DMS153 treated with DMSO at 0.1 percent for 48 hours (cell line): ENCODE results near the gene CADM1.

Experiments used
- DNase-seq: peaks from one replicate; lab custom pipeline; 2025; ENCODE audit not compliant: unreplicated experiment; lab: John Stamatoyannopoulos, UW

Gene CADM1

GRCh38 chr11:115504276-115505158 lies at the start of gene CADM1:
Gene CADM1 (minus strand): TSS chr11:115504415.
- peak; percentile 98 for DNase-seq

- DNase-seq = no peak
These were observed 48.7 kb upstream of the CADM1 start for GRCh38 chr11:115552773-115553438.

DNA sequence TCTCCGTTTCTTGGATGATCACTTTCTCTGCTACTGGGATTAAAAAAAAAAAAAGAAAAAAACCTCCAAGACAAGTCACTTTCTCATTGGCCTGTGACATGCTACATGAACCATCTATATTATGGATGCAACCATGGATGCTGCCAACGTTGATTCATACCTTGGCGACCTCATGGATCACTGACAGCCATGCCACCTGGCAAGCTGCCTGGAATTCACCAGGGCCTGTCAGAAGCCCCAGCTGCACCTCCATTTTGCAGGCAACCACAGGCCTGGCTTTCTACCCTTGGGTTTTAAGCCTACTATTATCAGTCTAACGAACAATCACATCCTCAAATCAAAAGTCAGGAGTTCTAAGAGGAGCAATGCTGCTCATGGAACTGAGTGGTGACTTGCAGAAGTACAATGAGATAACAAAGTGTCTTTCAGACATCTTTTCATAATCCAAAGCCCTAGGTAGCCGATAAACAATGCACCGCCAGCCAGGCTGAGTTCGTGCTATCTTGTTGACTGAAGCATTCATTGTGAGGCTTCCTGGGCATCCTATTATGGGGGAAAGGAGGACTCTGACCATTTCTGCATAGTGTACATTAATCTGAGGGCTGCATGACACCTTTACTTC lies 48.0 kb upstream of the CADM1 start:
- DNase-seq = peak; percentile 17

GRCh38 chr11:115550291-115551059 lies 46.3 kb upstream of the CADM1 start:
- DNase-seq = no peak

DNA sequence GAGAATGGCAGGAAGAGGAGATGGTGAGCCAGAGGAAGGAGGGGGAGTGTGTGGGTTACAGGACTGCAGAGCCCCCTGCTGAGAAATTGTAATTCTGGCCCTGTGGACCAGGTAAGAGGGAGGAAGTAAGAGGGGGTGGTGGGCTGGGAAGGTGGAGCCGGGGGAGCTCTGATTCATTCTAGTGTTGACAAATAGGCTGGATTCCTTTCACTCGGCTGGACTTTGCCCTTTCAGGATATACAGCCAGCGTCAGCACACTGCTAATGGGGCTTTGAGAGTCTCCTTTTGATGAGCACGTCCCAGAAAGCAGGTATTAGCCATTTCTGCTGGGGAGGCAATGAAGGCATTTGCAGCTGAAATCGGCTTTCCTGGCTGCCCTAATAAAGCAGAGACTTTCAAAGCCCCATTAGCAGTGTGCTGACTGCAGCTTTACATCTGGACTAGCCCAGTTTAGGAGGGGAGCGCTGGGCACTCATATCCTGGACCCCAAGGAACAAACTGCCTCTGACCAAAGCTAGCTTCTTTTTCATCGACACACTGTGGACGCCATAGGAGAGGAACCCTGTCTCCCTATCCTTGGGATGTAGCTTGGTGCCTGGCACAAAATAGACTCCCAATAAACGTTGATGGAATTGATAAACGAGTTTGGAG lies 44.8 kb upstream of the CADM1 start:
- peak; percentile 56 for DNase-seq

DNA sequence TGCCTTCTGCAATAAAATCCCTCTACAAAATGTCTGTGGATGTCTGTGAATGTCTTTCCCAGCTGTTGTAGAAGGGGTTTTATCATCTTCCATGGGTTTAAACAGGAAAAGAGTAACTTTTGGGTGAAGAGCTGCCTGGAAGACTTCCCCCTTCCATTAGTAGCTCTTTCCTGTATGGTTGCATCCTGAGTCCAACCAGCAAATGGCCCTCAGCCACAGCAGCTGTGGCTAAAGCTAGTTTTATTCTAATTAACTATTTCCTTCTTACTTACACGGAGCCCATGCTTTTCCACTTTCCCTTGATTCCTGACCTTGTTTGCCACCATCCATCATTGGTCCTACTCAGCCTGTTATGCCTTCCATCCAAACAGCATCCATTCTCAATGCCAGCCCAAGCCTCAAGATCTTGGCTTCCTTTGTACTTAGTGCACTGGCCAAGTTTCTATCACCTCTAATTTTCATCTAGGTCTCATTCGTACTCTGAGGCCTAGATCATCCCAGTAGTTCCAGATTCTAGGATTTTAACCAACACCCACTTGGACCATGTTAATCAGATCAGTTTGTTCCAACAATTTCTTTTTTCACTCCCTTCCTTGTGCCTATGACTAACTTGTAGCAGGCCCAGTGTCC lies 41.5 kb upstream of the CADM1 start:
- DNase-seq = no peak

GRCh38 chr11:115544422-115544948 lies 40.3 kb upstream of the CADM1 start:
- no peak for DNase-seq

GRCh38 chr11:115541518-115541917 lies 37.3 kb upstream of the CADM1 start:
- DNase-seq = no peak

DNA sequence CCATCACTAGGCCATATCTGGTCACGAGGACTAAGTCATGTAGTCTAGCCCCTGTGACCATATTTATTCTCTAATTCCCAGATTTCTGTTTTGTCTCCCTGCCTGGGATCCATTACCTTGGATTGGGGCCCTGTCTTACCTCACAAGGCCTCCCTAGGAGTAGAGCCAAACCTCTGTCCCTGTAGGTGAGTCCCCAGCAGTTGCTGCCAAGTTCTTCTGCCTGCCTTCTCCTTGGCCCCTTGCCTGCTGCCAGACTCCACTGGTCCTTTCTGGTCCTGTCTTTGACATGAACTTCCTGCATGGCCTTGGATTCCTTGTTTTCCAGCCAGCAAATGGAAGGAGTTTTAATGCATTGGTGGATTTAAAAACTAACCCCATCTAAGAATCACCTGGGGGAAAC lies 35.6 kb upstream of the CADM1 start:
- DNase-seq = no peak

GRCh38 chr11:115535781-115536180 lies 31.6 kb upstream of the CADM1 start:
- no peak for DNase-seq

DNA sequence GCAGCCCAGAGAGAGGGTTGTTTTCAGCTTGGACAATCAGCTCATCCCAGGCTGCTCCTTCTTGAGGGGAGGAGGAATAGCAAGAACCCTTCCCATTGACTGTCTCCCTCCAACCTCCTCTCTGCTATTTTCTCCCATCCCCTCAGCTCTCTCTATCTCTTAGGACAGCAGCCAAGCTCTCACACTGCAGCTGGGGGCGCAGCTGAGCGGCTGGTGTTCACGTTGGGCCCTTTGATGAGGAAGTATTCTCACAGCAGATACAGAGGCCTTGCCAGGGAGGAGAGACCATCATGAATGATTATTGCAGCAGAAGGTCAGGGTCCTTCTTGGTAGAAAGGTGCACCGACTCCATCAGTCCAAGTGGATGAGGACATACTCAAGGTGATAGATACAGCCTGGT lies 26.5 kb upstream of the CADM1 start:
- no peak for DNase-seq

DNA sequence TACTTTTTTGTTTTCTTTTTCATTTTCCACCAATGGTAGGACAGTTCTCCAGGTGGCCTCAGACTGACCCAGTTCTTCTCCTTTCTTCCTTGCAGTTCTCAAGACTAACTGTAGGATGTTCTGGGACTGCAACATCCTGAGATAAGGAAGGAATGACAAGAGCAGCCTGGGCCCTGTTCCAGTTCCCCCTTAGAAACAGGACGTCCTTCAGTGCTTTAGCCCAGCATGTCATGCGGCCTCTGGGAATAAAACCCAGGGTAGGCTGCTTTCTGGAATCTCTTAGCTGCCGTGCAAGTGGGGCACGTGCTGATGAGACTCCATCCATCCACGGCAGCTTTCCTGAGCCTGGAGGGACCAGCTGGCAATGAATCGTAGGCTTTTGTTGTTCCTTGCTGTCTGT lies 24.0 kb upstream of the CADM1 start:
- no peak for DNase-seq

GRCh38 chr11:115527534-115528125 lies 23.4 kb upstream of the CADM1 start:
- peak; percentile 66 for DNase-seq

- no peak for DNase-seq
These were observed 21.4 kb upstream of the CADM1 start for GRCh38 chr11:115525531-115526006.

GRCh38 chr11:115524572-115524971 lies 20.4 kb upstream of the CADM1 start:
- DNase-seq = no peak

DNA sequence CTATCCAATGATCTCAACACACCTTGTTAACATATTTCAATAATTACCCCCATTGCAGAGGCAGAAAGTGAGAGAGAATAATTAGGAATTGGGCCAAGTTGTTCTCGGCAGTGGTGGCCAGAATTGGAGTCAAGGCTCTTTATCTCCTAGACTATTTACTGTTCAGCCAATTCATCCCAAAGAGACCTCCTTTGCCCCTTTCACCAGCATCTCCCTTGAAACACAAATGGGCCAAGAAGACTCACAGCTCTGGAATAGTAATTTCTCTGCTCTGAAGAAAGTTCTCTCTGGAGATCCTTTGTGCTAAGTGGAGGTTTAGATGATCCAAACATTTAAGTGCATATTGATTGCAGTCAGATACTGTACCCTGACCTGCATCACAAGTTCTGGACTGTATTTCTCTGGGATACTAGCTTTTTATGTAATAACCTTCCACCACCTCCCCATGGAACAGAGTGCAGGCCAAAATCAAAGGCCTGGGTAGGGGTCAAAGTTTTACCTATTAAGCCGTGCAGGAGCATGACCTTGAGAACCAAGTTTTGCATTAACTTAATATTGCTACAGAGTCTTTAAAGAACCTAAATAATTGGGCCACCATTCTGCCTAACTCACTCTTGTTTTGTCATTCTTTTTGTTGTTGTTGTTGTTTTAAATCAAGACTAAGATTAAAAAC lies 19.6 kb upstream of the CADM1 start:
- DNase-seq = no peak

- DNase-seq = no peak
These were observed 18.1 kb upstream of the CADM1 start for GRCh38 chr11:115522302-115522701.

- DNase-seq = no peak
These were observed 17.6 kb upstream of the CADM1 start for GRCh38 chr11:115521825-115522224.
